Occipital lobe (tissue), 2 donors: ENCODE measurements around the gene SLC12A8. TPM values are rescaled to one million over a fixed set of nuclear protein-coding genes. Genes with fewer than 3 reads are reported as not detected.

ENCODE experiments used
- DNase-seq: peaks from one replicate; lab custom pipeline; 2025; lab: John Stamatoyannopoulos, UW
- total RNA-seq: library from RNA; depleted of rRNA; stranded (reverse); fragments of >200 nt; gene quantifications from one replicate; pipeline ENCODE4 v1.2.3, GENCODE V29; 2014

Gene SLC12A8
- total RNA-seq, 1 donor from 2014 or later: 2.7 TPM

DNA sequence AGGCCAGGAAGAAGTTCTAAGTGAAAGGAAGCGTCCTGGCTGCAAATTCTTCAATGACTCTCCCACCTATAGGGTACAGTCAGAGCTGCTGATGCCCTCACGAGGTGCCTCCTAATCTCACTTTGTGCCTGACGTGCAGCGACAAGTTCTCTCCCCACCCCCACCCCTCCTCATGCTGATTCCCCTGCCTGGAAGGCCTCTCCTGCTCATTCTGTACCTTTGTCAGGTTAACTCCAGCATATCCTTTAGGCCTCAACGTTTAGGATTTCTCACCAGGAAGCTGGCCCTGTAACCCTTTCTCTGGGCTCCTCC is 25.0 kb downstream of the SLC12A8 start:
- no peak for DNase-seq

- no peak for DNase-seq
Measured at GRCh38 chr3:125186800-125187598, 25.5 kb downstream of the SLC12A8 start.

- DNase-seq: peak; percentile 49
Measured at GRCh38 chr3:125186261-125186787, 26.2 kb downstream of the SLC12A8 start.

GRCh38 chr3:125185805-125186204 is 26.7 kb downstream of the SLC12A8 start:
- DNase-seq: no peak

GRCh38 chr3:125179884-125180240 is 32.7 kb downstream of the SLC12A8 start:
- DNase-seq: no peak

GRCh38 chr3:125179143-125179883 is 33.2 kb downstream of the SLC12A8 start:
- DNase-seq: no peak

DNA sequence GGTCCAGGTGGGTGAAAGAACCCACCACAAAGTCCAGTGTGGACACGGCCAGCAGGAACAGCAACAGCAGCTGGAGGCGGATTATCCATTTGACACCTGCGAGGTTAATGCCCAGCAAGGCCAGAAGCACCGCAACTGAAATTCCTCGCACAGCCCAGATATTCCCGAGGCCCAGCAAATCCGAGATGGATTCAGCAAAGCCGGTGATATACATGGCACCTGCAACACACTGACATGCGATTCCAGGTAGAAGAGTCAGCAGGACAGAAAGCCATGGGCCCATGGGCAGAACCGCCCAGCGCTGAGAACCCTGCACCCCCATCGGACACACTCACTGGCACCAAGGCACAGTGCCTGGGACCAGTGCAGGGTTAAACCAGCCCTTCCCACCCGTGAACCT is 34.8 kb downstream of the SLC12A8 start:
- no peak for DNase-seq

GRCh38 chr3:125175295-125176078 is 37.1 kb downstream of the SLC12A8 start:
- DNase-seq: no peak

GRCh38 chr3:125172346-125172745 is 40.2 kb downstream of the SLC12A8 start:
- no peak for DNase-seq

DNA sequence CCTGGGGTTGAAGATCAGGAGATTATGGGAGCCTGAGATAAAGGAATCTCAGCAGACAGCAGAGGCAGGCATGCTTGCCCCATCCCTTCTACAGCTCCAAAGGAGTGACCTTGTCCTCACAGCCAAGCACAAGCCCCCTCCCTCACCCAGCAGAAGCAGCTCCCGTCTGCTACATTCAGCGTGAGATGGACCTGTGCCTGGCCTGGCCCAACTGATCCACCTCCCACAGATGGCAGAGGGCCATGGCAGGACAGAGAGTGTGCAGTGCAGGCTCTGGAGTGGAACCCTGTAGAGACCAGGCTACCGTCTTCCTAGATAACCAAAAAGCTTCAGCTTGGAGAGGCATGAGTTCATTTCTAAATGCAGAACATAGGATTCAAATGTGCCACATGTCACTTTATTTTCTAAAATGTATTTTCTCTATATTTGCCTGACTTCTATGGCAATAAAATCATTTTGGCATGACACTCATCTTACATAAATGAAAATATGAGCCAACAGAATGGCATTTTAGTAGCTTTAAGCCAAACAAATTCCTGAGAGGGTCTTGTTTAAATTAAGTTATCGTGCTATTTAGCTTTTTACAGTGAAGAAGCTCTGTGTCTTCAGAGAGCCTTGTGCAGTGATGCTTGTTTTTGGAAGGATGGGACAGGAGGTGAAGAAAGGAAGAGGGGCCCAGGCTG is 43.7 kb downstream of the SLC12A8 start:
- DNase-seq: no peak

DNA sequence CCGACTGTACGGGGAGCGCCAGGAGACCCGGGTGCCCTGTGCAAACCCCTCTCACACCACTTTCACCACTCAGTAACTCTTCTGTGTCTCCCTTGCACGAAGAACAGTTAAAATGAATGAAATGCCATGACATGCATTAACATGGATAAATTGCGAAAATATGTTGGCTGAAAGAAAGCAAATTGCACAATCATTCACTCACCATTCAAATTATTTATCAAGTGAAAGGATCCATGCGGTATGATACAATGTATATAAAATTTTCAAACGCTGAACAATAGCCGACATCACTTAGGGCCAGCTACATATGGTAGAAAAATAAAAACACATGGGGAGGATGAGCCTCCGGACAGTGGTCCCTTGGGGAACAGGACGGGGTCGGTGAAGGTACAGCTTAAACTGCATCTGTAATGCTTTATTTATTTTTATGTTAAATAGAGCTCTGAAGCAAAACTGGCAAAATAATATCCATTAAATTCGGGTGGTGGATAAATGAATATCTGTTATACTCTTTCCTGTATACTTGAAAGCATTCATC is 45.9 kb downstream of the SLC12A8 start:
- DNase-seq: no peak

- no peak for DNase-seq
Measured at GRCh38 chr3:125165948-125166553, 46.5 kb downstream of the SLC12A8 start.

DNA sequence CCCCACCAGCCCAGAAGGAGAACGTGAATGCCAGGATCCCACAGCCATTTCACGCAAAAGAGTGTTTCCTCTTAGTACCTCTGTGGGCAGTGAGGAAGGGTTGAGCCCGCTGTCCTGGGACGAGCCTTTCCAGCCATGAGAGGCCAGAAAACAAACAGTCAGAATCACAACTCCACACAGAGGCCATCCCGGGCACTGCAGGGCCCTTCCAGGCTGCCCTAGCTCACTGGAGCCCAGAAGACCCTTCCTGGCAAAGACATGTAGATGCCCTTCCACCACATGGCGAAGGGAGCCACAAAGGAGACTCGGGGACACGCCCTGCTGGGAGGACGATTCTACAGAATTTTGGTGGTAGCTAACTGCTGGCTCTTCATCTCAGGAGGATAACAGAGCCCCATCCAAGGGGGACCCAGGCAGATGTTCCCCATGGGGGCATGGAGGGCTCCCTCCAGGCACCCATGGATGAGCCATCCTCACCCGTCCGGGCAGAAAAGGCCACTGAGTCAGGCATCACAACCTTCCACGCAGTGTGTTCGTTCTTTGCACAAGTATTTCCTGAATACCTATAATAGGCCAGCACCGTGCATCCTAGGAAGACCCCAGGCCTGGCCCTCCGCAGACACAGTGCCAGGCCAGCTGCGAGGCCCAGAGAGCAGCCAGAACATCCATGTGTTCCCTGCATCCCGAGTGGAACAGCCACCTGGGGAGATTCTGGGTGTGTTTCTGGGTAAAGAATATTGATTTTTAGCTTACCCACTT is 47.2 kb downstream of the SLC12A8 start:
- no peak for DNase-seq

DNA sequence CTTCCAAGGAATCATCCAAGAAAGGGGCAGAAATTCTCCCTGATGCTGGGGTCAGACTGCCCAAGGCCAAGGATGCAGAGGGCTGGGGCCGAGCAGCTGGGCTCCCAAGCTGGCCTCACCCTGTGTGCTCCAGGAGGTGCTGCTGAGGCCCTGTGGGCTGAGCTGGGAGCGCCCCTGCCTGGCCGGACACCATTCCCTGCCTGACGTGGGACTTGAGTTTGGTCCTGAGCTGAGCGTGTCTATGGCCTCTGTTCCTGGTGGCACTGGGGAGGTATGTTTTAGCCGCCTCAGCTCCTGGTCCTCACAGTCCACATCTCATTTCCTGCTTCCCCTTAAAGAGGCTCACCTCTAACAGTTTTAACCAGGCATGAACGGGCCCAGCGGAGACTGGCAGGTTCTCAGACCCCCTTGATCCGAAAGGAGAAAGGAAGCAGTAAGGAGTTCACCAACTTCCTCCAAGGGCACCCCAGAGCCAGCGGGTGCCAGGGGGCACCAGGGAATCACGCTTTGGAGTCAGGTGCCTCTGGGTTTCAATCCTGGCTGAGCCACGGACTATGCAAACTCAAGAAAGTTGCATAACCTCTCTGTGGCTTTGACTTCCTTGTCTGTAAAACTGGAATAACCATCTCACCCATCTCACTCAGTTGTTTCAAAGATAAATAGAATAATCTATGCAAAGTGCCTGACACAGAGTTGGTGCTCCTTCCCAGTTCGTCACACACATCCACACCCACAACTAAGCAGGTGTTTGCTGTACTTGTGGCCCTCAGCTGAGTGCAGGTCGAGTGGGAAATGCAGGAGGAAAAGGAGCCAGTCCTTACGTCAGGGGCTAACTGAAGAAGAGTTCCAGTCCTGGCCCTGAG is 48.6 kb downstream of the SLC12A8 start:
- no peak for DNase-seq

DNA sequence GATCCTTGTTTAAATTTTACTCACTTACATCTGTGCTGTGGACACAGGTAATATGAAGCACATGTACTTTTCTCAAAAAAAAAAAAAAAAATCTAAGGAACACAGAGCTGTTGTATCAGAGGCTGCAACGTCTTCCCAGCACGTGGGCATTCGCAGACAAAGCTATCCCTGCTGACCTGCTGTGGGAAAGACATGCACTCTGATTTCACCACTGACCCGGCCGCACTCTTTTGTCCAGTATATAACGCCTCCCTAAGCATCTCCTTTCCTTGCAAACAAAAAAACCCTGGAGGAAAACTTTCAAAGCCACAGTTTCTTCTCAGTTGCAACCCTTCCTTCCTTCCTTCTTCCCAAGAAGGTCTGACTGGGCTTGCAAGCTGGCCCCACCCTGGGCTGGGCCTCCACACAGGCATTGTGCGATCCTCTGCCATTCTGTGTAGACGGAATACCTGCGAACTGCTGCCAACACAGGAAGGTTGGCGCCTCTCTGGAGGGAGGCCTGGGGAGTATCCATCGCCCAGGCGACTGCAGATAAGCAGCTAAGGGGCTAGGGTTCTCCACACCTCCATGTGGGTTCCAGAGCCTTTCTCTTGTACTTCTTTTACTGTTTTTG is 50.8 kb downstream of the SLC12A8 start:
- no peak for DNase-seq

DNA sequence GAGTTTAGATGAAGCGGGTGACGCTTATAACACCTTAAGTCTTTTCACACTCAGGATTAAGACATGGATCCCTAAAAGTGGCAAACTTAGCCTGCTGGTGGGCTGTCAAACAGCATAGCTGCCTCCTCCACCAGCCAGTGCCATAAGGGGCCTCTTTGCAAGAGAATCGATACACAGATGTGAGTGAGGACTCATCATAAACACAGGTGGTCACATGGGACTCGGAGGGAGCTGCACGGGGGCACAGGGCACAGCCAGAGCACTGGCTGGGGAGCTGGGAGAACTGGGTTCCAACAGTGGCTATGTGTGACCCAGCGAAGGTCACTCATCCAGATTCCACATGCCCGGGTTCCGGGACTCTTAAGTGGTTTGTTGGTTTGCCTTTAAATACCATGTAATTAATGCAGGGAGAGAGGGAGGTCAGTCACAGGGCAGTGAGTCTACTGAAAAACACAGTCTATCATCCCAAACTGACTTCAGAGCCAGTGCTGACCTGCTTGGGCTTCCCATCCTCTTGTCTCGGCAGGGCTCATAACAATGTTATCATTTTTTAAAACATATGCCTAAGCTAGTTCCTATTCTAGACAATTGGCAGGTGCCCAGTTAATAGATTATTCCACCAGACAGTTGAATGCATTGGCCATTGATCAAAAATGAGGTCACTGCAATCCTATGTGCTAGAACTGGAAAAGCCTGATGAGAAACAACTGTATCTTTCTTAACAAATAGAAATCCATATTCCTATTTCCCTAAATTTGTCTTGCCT is 51.8 kb downstream of the SLC12A8 start:
- DNase-seq: no peak

GRCh38 chr3:125157183-125157582 is 55.4 kb downstream of the SLC12A8 start:
- DNase-seq: no peak

DNA sequence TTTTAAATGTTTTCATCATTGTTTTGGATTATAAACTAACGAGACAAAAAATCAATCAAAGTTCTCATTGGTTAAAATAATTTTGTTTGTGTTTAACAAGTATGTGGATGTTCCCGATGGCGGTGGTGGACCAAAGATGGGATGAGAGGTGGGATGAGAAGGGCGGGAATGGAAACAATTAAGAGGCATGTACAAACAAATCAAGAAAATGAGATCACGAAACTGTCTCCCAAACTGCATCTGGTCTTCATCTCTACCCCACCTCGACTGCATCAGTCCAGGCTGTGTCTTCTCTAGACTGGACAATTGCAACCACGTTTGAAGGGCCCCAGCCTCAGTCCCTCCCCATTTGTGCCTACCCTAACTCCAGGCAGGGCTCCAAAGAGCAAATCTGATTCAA is 56.1 kb downstream of the SLC12A8 start:
- no peak for DNase-seq
